HG02588 (cell line): Measurements from ENCODE around the gene PDZK1.
"Not testable (repeated sequence)": the region's sequence is repeated elsewhere in the genome, so short reads cannot be mapped to it uniquely, and the experiment has no call there.

Experiments
- ATAC-seq: cut with Tn5 transposase; IDR thresholded peaks from one replicate; pipeline ENCODE4 v1.9.1; 2021; ENCODE audit warnings: mild to moderate bottlenecking, moderate library complexity; ENCODE audit not compliant: unreplicated experiment

The PDZK1 gene

DNA sequence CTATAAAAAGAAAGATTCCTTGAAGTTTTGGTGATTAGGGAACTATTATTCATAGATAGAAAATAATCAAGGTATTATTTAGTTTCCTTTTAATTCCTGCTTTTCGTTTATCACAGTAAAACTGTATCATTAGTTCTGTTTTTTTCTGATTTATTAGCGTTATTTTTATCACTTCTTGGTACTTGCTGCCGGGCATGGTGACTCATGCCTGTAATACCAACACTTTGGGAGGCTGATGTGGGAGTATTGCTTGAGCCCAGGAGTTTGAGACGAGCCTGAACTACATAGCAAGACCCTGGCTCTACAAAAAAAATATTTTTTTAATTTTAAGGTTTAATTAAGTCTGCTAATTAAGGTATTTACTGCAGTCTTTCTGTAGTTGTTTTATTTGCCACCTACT is 42.2 kb downstream of the PDZK1 start:
- ATAC-seq: not testable (repeated sequence)

DNA sequence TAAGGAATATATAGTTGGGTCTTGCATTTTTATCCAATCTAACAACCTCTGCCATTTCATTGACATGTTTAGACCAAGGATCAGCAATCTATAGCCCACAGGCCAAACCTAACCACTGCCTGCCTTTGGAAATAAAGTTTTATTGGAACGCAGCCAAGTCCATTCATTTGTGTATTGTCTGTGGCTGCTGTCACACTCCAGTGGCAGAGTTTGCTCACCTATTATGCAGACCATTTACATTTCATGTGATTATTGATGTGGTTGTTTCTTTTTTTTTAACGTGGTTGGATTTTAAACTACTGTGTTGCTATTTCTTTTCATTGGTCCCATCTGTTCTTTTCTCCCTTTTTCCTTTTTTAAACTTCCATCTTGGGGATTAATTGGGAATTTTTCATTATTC is 44.7 kb downstream of the PDZK1 start:
- ATAC-seq: not testable (repeated sequence)

DNA sequence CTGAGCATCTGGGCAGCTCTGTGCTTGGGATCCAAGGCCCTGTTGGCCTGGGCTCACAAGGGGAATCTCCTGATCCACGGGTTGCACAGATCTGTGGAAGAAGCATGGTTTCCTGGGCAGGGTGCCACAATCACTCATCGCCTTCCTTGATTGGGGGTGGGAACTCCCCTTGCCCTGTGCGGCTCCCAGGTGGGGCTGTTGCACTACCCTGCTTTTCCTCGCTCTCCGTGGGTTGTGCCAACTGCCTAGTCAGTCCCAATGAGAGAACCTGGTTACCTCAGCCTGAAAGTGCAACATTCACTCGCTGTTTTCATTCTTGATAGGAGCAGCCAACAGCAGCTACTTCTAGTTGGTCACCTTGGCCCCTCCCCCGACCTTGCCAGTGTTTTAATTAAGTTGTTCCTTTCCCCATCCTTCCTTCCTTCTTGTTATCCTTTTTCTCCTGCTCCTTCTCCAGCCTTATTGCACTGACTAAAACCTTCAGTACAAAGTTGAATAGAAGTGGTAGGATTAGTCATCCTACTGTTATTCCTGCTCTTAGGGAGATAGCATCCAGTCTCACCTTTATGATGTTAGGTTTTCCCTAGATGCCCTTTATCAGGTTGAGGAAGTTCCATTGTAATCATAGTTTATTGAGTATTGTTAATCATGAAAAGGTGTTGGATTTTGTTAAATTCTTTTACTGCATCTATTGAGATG is 50.8 kb downstream of the PDZK1 start:
- ATAC-seq: not testable (repeated sequence)

DNA sequence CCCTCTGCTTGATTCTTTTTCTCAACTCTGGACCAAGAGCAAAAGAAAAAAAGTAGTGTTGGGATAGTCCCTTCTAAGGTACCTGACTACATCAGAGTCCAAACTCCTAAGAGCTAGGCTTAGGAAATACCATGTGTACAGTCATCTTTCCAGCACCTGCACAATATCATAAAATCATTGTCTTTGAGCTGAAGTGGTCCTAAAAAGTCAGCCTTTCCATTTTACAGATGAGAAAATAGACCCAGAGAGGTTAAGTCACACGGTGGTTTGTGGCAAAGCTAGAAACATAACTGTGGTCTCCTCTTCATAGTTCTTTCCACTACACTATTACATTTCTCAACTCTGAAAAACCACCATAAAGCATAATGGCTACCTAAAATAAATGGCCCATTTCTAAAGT is 63.2 kb downstream of the PDZK1 start:
- not testable (repeated sequence) for ATAC-seq

DNA sequence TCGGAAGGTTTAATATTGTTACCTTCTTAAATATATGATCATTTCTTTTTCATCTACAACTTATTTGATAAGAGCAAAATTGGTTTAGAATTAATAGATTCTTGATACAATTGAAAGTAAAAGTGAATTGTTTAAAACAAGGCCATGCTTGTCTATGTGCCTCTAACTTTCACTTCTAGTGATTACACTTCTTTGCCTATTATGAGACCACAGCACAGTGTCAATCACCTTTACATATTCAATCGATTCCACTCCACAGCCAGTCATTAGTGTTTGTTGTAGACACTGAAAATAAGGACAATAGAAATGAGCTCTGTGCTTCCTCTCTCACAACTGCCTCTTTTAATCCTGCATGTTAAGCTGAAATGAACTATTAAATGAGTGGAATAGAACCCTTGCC is 65.3 kb downstream of the PDZK1 start:
- not testable (repeated sequence) for ATAC-seq

GRCh38 chr1:145636237-145636636 is 70.9 kb downstream of the PDZK1 start:
- ATAC-seq: not testable (repeated sequence)

DNA sequence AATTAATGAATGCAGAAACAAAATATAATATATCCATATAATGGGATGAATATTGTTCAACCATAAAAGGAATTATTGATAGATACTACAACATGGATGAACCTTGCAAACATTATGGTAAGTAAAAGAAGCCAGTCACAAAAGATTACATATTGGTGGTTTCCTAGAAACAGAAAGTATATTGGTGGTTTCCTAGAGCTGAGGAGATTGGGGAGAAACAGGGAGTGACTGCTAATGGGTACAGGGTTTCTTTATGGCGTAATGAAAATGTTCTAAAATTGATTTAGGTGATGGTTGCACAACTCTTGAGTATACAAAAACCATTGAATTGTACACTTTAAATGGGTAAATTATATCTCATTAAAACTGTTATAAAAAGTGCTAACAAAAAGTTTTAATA is 85.0 kb downstream of the PDZK1 start:
- ATAC-seq: not testable (repeated sequence)
